HG03139 (cell line): ENCODE measurements around the gene PDZD8.
"Not testable (repeated sequence)": the region's sequence is repeated elsewhere in the genome, so short reads cannot be mapped to it uniquely, and the experiment has no call there.

Experiments
- ATAC-seq: cut with Tn5 transposase; IDR thresholded peaks from one replicate; pipeline ENCODE4 v1.9.1; 2021; ENCODE audit not compliant: unreplicated experiment

Gene PDZD8

GRCh38 chr10:117350909-117351308 lies 24.3 kb downstream of the PDZD8 start:
- peak; percentile 74 for ATAC-seq

DNA sequence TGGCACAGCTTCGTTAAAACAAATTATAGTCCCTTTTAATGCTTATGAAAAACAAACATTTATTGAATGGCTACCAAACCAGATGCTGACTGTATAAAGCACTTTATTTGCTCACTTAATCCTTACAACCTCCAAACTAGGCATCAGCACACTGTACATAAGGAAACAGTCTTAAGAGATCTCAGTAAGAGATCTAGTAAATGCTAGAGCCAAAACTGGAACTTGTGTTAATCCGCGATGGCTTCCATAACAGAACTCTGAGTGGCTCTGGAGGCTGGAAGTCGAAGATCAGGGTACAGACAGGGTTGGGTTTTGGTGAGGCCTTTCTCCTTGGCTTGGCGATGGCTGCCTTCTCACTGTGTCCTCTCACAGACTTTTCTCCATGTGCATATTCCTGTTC lies 27.0 kb downstream of the PDZD8 start:
- ATAC-seq: no peak

DNA sequence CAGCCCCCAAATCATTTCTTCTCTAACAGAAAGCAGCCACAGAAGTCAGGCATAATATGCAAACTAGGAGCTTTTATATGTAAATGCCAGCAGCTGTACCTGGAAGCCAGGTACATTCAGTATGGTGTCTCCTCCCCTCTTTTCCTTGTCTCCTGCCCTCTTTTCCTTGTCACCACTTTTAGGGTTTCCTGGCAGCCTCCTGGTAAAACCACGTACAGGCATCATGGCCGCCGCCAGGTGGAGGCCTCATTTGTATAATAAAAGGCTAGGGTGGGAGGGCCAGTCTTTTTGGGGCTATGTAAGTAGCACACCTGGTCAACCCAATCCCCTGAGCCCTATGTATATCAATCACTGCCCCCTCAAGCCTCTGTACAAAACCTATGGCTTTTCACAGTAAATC lies 28.7 kb downstream of the PDZD8 start:
- no peak for ATAC-seq

DNA sequence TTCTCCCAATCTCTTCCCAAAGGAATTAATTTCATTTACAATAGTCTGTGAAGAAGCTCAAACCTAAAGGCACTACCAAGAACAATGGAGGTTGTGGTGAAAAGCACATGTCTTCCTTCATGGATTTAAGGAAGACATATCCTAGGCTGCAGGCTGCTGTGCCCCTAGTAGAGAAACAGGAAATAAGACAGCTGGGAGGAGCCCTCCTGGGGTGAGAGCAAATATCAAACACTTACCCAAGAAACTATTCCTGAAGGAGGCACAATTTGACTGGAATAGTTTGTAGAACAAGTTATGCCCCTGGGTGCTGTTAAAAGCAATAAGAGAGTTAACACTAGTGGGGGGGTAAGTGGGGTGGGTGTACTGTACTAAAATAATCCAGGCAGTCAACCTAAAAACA lies 30.1 kb downstream of the PDZD8 start:
- no peak for ATAC-seq

DNA sequence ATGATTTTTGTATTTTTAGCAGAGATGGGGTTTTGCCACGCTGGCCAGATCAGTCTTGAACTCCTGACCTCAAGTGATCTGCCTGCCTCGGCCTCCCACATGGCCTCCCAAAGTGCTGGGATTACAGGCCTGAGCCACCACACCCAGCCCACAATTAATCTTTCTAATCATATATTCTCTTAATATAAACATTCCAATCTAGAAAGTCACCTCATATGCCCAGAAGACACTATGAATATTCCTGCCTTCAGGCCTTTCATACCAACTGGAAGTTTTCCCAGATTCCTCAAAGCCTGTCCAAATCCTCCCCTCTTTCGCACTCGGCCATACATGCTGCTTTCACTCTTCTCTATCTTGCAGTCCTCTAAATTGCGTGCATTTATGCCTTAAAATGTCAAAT lies 32.6 kb downstream of the PDZD8 start:
- ATAC-seq: no peak

DNA sequence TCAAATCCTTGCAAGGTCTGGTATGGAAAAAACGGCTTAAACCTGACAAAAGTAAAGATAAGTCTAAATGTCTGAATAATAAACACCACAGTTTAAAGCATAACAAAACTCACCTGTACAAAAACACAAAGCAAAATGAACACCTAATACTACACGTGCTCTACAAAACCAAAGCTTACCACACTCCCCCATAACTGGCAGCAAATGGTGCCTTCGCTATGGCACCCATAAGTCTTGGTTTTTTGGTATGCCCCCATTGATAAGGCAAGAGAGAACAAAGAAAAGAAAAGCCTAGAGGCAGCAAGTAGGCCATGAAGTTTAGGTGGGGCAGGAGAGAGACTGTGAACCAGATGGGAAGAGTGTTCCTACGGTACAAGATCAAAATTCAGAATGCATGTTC lies 34.2 kb downstream of the PDZD8 start:
- ATAC-seq: no peak

GRCh38 chr10:117339979-117340378 lies 35.3 kb downstream of the PDZD8 start:
- ATAC-seq: no peak

- no peak for ATAC-seq
Measured at GRCh38 chr10:117339578-117339977, 35.7 kb downstream of the PDZD8 start.

DNA sequence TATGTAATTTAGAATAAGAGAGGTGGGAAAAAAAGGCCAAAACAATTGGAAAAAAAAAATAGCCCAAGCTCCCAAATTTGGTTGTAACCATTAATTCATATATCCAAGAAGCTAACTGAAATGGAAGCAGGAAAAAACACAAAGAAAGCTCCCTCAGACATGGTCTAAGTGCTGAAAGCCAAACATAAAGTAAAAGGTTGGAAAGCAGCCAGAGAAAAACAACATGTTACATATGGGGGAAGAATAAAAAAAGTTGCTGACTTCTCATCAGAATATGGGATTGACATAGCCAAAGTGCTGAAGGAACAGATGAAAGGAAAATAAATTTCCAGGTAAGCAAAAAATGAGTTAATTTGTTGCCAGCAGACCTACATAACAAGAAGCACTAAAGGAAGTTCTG lies 40.3 kb downstream of the PDZD8 start:
- no peak for ATAC-seq

GRCh38 chr10:117334066-117334465 lies 41.2 kb downstream of the PDZD8 start:
- no peak for ATAC-seq

- ATAC-seq: no peak
Measured at GRCh38 chr10:117327262-117327661, 48.0 kb downstream of the PDZD8 start.

DNA sequence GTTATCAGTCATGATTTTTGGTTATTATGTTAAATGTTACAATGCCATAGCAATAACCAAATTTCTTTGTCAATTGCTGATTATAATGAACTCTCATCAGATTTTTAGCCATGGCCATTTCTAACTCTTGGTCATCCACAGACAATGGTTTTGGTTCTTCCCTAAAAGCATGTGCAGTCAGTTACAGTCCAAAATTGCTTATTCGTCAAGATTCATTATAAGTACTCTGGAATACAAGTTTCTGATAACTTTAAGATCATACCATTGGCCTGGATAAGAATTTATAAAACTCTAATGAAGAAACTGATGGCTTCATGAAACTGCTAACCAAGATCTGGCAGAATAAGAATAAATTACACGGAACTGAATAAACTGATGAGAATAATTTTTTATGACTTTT lies 50.9 kb downstream of the PDZD8 start:
- no peak for ATAC-seq

DNA sequence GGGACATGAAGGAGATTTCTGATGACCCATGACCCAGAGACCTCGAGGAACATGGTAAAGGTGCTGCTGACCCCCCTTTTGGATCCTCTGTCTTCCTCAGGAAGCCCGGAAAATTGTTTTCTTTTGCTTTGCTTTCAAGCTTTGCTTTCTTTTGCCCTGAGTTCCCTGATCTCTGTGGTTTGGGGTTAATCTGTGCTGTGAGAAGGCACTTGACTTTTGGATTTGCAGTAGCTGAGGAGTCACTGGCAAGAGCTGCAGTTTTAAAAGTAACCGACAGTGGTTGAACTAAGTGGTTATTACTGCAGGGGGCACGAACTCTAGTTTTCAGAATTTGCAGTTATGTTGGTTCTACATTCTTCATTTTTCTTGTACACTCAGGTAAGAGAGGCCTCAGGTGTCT lies 53.0 kb downstream of the PDZD8 start:
- ATAC-seq: no peak

DNA sequence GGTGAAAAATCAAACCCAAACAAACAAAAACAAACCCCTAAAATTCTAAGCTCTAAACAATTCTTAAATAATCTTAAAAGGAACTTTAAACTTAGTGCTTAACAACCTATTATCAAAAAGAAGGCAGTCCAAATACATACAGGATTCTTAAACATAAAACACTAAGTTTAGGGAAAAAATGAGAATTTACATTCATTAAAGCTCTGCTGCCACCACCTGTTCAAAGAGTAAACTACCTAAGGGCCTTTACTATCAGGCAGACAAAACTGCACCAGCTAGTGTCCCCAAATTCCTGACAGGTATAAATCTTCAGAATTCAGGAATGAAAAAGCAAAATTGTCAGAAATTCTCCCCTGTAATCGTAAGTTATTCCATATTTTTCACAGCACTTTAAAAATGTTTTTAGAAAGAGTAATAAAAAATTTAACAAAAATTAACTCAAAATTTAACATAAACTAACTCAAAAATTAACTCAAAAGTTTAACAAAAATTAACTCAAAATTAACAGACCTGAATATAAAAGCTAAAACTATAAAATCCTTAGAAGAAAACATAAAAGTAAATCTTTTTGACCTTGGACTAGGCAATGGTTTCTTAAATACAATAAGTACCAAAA lies 55.1 kb downstream of the PDZD8 start:
- ATAC-seq: no peak

DNA sequence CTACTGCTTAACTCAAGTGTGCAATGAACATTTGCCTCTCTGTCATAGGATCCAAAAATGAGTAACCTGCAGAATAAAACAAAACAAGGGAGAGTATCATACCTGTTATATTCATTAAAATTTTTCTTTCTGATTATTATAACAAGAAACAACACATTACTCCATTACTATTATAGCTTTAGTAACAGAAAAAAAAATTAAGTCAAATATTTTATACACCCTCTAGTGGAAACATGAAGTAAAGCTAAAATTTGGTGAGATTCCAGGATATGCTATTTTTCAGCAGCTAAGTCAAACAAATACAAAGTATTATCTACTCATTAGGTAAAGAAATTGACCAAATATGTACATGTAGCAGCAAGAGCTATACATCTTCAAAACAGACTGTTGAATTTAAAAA lies 56.3 kb downstream of the PDZD8 start:
- ATAC-seq: no peak

DNA sequence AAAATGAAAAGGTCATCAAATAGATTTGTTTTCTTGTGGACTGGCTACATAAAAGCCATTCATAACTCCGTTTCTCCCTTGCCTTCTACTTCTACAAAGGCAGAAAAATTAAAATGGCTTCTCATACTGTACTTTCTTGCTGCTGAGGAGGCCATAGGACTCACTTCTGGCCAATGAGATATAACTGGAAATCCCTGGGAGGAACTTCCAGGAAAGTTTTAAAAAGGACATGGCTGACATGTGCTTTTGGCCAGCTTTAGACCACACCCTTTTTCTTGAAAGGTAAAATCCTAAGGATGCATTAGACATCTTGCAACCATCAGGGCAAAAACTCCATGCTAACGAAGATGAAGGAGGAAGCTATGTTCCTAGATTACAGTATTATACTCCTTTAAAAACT lies 58.5 kb downstream of the PDZD8 start:
- no peak for ATAC-seq

GRCh38 chr10:117313641-117314040 lies 61.6 kb downstream of the PDZD8 start:
- ATAC-seq: no peak

DNA sequence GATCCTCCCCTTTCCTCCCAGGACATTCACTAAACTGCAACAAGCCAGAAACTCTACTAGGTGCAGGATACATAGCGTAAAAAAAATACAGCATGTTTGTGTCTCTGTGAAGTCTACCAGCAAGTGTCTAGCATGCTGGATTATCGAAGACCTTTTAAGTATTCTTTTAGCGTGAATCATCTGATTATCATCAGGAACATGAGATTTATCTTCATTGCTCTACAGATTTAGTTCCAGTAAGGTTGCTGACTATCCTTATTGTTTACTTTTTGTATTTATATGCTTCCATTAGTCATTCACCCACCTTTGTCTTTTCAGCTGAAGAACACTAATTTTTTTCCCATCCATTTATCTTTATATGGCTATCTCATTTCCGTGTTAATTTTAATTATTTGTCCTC lies 62.8 kb downstream of the PDZD8 start:
- ATAC-seq: no peak

- ATAC-seq: no peak
Measured at GRCh38 chr10:117311261-117311660, 64.0 kb downstream of the PDZD8 start.

DNA sequence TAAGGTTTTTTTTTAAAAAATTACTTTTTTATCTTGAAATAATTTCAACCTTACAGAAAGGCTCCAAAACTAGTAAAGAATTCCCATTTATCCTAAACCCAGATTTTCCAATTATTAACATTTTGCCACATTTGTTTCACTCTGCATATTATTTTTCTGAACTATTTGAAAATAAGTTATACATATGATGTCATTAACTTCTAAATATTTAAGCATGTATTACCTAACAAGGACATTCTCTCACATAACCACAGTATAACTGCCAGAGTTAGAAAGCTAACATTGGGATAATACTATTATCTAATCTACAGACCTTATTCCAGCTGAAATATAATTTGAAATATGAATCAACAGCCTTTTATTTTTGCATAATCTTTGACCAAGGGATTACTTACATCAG lies 68.6 kb downstream of the PDZD8 start:
- no peak for ATAC-seq

- not testable (repeated sequence) for ATAC-seq
Measured at GRCh38 chr10:117303451-117303850, 71.8 kb downstream of the PDZD8 start.

DNA sequence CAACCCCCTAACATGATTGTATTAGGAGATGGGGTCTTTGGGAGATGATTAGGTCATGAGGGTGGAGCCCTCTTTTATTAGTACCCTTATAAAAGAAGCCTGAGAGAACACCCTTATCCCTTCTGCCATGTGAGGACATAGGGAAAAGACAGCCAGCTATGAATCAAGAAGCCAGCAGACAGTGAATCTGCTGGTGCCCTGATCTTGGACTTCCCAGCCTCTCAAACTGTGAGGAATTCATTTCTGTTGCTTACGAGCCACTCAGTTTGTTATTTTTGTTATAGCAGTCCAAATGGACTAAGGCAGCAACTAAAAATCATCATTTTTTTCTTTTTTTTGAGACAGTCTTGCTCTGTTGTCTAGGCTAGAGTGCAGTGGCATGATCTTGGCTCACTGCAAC lies 74.6 kb downstream of the PDZD8 start:
- ATAC-seq: no peak

DNA sequence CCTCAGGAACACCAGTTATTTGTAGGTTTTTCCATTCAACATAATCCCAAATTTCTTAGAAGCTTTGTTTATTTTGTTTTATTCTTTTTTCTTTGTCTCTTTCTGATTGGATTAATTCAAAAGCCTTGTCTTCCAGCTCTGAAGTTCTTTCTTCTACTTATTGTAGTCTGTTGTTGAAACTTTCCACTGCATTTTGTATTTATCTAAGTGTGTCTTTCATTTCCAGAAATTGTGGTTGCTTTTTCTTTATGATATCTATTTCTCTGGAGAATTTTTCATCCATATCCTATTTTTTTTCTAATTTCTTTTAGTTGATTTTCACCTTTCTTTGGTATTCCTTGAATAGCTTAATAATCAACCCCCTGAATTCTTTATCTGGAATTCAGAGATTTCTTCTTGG lies 75.8 kb downstream of the PDZD8 start:
- ATAC-seq: no peak

GRCh38 chr10:117298219-117298618 lies 77.0 kb downstream of the PDZD8 start:
- ATAC-seq: no peak
